Measurements from ENCODE around the gene BDKRB2.

Gene BDKRB2

GRCh38 chr14:96177766-96178375 lies 26.8 kb upstream of the BDKRB2 start:
- no peak for DNase-seq

- DNase-seq: no peak
Observed at GRCh38 chr14:96178461-96179321, 25.9 kb upstream of the BDKRB2 start.

GRCh38 chr14:96180043-96180874 lies 24.4 kb upstream of the BDKRB2 start:
- DNase-seq: no peak

- DNase-seq: no peak
Observed at GRCh38 chr14:96181186-96182056, 23.2 kb upstream of the BDKRB2 start.

- no peak for DNase-seq
Observed at GRCh38 chr14:96182546-96182945, 22.1 kb upstream of the BDKRB2 start.

GRCh38 chr14:96184737-96185136 lies 19.9 kb upstream of the BDKRB2 start:
- DNase-seq: no peak

GRCh38 chr14:96187216-96188031 lies 17.2 kb upstream of the BDKRB2 start:
- DNase-seq: no peak

- no peak for DNase-seq
Observed at GRCh38 chr14:96189281-96189711, 15.3 kb upstream of the BDKRB2 start.

GRCh38 chr14:96191353-96191752 lies 13.3 kb upstream of the BDKRB2 start:
- no peak for DNase-seq

- DNase-seq: no peak
Observed at GRCh38 chr14:96191841-96192462, 12.7 kb upstream of the BDKRB2 start.

GRCh38 chr14:96192975-96193805 lies 11.4 kb upstream of the BDKRB2 start:
- DNase-seq: no peak

GRCh38 chr14:96194262-96194656 lies 10.4 kb upstream of the BDKRB2 start:
- DNase-seq: no peak

- no peak for DNase-seq
Observed at GRCh38 chr14:96194657-96195431, 9.8 kb upstream of the BDKRB2 start.

GRCh38 chr14:96195441-96196081 lies 9.1 kb upstream of the BDKRB2 start:
- no peak for DNase-seq

- DNase-seq: no peak
Observed at GRCh38 chr14:96197163-96197852, 7.3 kb upstream of the BDKRB2 start.

GRCh38 chr14:96197969-96198368 lies 6.7 kb upstream of the BDKRB2 start:
- DNase-seq: no peak

- DNase-seq: no peak
Observed at GRCh38 chr14:96198430-96199130, 6.1 kb upstream of the BDKRB2 start.

GRCh38 chr14:96201157-96201556 lies 3.5 kb upstream of the BDKRB2 start:
- DNase-seq: no peak

All from bone marrow (tissue), 2 donors.